MM.1S (cell line): Measurements from ENCODE around the gene OR5M10.

Experiments
- DNase-seq: peaks from one replicate; pipeline ENCODE4 v3.0.0-alpha.2; 2015
- H2AFZ ChIP-seq: fragments of 300-600 bp; sonication (generic); 2 replicates; pipeline ENCODE4 v1.6.0; 2016; ENCODE audit warnings: antibody characterized with exemption, low read length
- H3F3A ChIP-seq: fragments of 300-600 bp; sonication (generic); 2 replicates; pipeline ENCODE4 v1.6.1; 2016; ENCODE audit warnings: mild to moderate bottlenecking, antibody characterized with exemption, low read length, moderate library complexity, mixed read lengths; ENCODE audit not compliant: insufficient read depth
- H3K27ac ChIP-seq: fragments of 300-600 bp; sonication (generic); 2 replicates; pipeline ENCODE4 v1.5.1; 2016; ENCODE audit warnings: mild to moderate bottlenecking, low read length
- H3K27me3 ChIP-seq: fragments of 300-600 bp; sonication (generic); replicated peaks from 2 replicates; pipeline ENCODE4 v1.6.0; 2016; ENCODE audit warnings: low read length; ENCODE audit not compliant: insufficient read depth
- H3K36me3 ChIP-seq: fragments of 300-600 bp; sonication (generic); replicated peaks from 2 replicates; pipeline ENCODE4 v1.6.1; 2016; ENCODE audit warnings: mild to moderate bottlenecking, low read length, mixed read lengths; ENCODE audit not compliant: insufficient read depth
- H3K4me1 ChIP-seq: fragments of 300-600 bp; sonication (generic); 2 replicates; pipeline ENCODE4 v1.6.1; 2016; ENCODE audit warnings: low read length, mixed read lengths
- H3K4me2 ChIP-seq: fragments of 300-600 bp; sonication (generic); 2 replicates; pipeline ENCODE4 v1.6.0; 2016; ENCODE audit warnings: low read depth, low read length
- H3K4me3 ChIP-seq: fragments of 300-600 bp; sonication (generic); 2 replicates; pipeline ENCODE4 v1.5.1; 2016; ENCODE audit warnings: low read length, mixed read lengths
- H3K79me2 ChIP-seq: fragments of 300-600 bp; sonication (generic); 2 replicates; pipeline ENCODE4 v1.6.1; 2016; ENCODE audit warnings: mixed run types, low read length, mixed read lengths
- H3K9ac ChIP-seq: fragments of 300-600 bp; sonication (generic); 2 replicates; pipeline ENCODE4 v1.6.1; 2016; ENCODE audit warnings: low read length, mixed read lengths
- H3K9me2 ChIP-seq: fragments of 300-600 bp; sonication (generic); replicated peaks from 2 replicates; pipeline ENCODE4 v1.6.1; 2016; ENCODE audit warnings: mild to moderate bottlenecking, low read length, mixed read lengths; ENCODE audit not compliant: insufficient read depth
- H3K9me3 ChIP-seq: fragments of 300-600 bp; sonication (generic); replicated peaks from 2 replicates; pipeline ENCODE4 v1.6.1; 2016; ENCODE audit warnings: mild to moderate bottlenecking, low read length, mixed read lengths; ENCODE audit not compliant: insufficient read depth
- H4K20me1 ChIP-seq: fragments of 300-600 bp; sonication (generic); 2 replicates; pipeline ENCODE4 v1.6.1; 2016; ENCODE audit warnings: mild to moderate bottlenecking, low read length, moderate library complexity, mixed read lengths; ENCODE audit not compliant: insufficient read depth
- EZH2 ChIP-seq: fragments of 300-600 bp; sonication (generic); optimal IDR thresholded peaks from 2 replicates; pipeline ENCODE3; 2017; ENCODE audit warnings: low read depth, mild to moderate bottlenecking, antibody characterized with exemption, low read length, mixed read lengths
- EZH2phosphoT487 ChIP-seq: fragments of 300-600 bp; sonication (generic); IDR thresholded peaks from 2 replicates; pipeline ENCODE4 v1.6.1; 2018; ENCODE audit warnings: antibody characterized with exemption, low read length
- TF ChIP-seq, protein P1 (sequence below): fragments of 300-600 bp; sonication (generic); IDR thresholded peaks from 2 replicates; pipeline ENCODE4 v1.5.1; 2016; ENCODE audit warnings: antibody characterized with exemption, low read length, mixed read lengths

OR5M10 gene

DNA sequence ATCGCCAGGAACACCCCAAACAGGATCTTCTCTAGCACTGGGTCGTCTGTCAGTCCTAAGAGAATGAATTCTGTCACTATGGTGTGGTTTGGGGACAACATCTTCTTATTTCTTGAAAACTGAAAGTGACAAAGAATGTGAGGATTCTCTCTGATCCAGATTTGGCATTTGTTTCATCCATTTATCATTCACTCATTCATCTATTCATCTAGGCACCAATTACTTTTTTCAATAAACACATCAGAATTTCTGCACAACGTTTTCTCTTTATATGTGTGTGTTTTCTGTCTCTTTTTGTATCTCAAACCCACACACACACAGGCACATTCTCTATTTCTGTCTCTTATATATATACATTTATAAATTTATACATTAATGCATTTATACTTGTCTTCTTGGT, at the start of gene OR5M10:
Gene OR5M10, minus strand, starts transcription at position 101 of the 400 bp plus-strand sequence. Its CDS starts 0 bp downstream, at position 101.
- Histone ChIP-seq H2AFZ (no peak within 1 kb of the TSS), H3F3A (no peaks in the 10 kb centered on the region), H3K4me3 (no peak within 1 kb of the TSS), H3K27me3 (no peaks in the 10 kb centered on the region), H4K20me1 (no peaks in the 10 kb centered on the region), H3K9ac (no peak within 1 kb of the TSS), H3K4me2 (no peak within 1 kb of the TSS), H3K9me3 (no peaks in the 10 kb centered on the region), H3K9me2 (no peaks in the 10 kb centered on the region), H3K79me2 (no peaks in the 10 kb centered on the region), H3K27ac (no peak within 1 kb of the TSS), H3K4me1 (no peaks in the 10 kb centered on the region), H3K36me3 (no peaks in the 10 kb centered on the region)
- DNase-seq, result no peak
- TF ChIP-seq EZH2phosphoT487 (no peak), EZH2 (no peak)
- TF ChIP-seq, protein P1, sequence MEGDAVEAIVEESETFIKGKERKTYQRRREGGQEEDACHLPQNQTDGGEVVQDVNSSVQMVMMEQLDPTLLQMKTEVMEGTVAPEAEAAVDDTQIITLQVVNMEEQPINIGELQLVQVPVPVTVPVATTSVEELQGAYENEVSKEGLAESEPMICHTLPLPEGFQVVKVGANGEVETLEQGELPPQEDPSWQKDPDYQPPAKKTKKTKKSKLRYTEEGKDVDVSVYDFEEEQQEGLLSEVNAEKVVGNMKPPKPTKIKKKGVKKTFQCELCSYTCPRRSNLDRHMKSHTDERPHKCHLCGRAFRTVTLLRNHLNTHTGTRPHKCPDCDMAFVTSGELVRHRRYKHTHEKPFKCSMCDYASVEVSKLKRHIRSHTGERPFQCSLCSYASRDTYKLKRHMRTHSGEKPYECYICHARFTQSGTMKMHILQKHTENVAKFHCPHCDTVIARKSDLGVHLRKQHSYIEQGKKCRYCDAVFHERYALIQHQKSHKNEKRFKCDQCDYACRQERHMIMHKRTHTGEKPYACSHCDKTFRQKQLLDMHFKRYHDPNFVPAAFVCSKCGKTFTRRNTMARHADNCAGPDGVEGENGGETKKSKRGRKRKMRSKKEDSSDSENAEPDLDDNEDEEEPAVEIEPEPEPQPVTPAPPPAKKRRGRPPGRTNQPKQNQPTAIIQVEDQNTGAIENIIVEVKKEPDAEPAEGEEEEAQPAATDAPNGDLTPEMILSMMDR, result no peak

DNA sequence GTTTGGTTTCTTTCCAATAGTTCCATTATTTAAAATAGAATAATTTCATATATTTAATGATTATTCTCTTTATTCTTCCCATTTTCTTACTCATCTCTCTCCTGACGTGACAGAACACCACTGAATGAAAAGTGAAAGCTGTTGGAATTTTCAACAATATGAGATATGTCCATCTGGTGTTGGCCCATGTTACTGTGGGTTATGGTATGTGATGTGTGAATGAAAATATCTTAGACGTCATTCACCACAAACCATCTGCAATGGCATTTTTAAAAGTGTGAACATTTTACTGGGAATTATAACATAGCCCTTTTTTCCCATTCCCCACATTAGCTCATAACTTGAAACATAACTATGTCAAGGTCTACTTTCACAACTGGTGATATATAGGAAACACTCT, 48.4 kb upstream of the OR5M10 start:
- no peak overlapping the region for H3K27ac ChIP-seq
- no peak for DNase-seq
- H3K4me1 ChIP-seq, result no peaks in the 10 kb centered on the region
- no peaks in the 10 kb centered on the region for H3F3A ChIP-seq
- no peaks in the 10 kb centered on the region for H3K27me3 ChIP-seq
- H2AFZ ChIP-seq, result no peak overlapping the region
- no peaks in the 10 kb centered on the region for H3K9me2 ChIP-seq
- H3K9ac ChIP-seq, result no peak overlapping the region
- H3K36me3 ChIP-seq, result no peaks in the 10 kb centered on the region
- H3K4me3 ChIP-seq, result no peak overlapping the region
- H4K20me1 ChIP-seq, result no peaks in the 10 kb centered on the region
- H3K4me2 ChIP-seq, result no peak overlapping the region
- H3K79me2 ChIP-seq, result no peaks in the 10 kb centered on the region
- H3K9me3 ChIP-seq, result no peaks in the 10 kb centered on the region
- TF ChIP-seq EZH2 (no peak), EZH2phosphoT487 (no peak)
- TF ChIP-seq, protein P1, result no peak

DNA sequence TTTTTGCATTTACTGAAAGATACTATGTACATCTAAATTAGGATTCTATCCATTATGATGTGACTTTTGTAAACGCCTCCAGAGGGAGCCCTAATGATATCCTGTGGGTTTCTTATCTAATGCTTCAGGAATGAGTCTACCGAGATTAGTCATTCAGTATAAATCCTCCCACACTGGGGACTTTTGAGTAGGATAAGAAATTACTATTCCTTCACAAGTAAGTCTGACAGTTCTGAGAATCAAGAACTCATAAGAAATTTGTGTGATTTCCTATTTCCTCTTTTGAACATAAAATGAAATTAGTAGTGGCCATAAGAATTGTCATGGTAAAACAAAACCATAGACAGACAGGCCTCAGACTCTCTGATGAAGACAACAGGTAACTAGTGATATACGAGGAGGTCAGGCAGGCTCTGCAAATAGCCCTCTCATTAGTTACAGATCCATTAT, 47.2 kb upstream of the OR5M10 start:
- H3K27me3 ChIP-seq, result no peaks in the 10 kb centered on the region
- H2AFZ ChIP-seq, result no peak overlapping the region
- no peak overlapping the region for H3K27ac ChIP-seq
- no peaks in the 10 kb centered on the region for H3K36me3 ChIP-seq
- H3K9ac ChIP-seq, result no peak overlapping the region
- TF ChIP-seq EZH2phosphoT487, result no peak
- TF ChIP-seq, protein P1, result peak; percentile 43
- H3K79me2 ChIP-seq, result no peaks in the 10 kb centered on the region
- H4K20me1 ChIP-seq, result no peaks in the 10 kb centered on the region
- no peak overlapping the region for H3K4me3 ChIP-seq
- no peaks in the 10 kb centered on the region for H3K4me1 ChIP-seq
- H3F3A ChIP-seq, result no peaks in the 10 kb centered on the region
- H3K4me2 ChIP-seq, result no peak overlapping the region
- no peaks in the 10 kb centered on the region for H3K9me3 ChIP-seq
- DNase-seq, result peak; percentile 39
- H3K9me2 ChIP-seq, result no peaks in the 10 kb centered on the region
